GM23338 (cell line): ENCODE data around the gene DNAJC17.

Experiments used
- CTCF ChIP-seq, 2 experiments: fragments of 200-600 bp in 1 of 2; sonication (generic) in 1 of 2; conservative IDR thresholded peaks; 2 replicates each; pipeline versions ENCODE4 v1.5.1 to v1.6.1; 2016 to 2017; ENCODE audit warnings: antibody characterized with exemption in 2 of 2, low read depth in 2 of 2, mild to moderate bottlenecking in 2 of 2, moderate library complexity in 1 of 2
- EZH2 ChIP-seq: fragments of 200-600 bp; sonication (generic); IDR thresholded peaks from one replicate; pipeline ENCODE4 v1.8.0; 2017; ENCODE audit warnings: antibody characterized with exemption, mild to moderate bottlenecking, low read depth; ENCODE audit not compliant: unreplicated experiment
- EZH2phosphoT487 ChIP-seq: fragments of 200-600 bp; sonication (generic); IDR thresholded peaks from one replicate; pipeline ENCODE4 v1.8.1; 2018; ENCODE audit warnings: antibody characterized with exemption; ENCODE audit not compliant: unreplicated experiment
- NANOG ChIP-seq: IDR thresholded peaks from 2 replicates; pipeline ENCODE4 v1.6.1; 2016; ENCODE audit warnings: antibody characterized with exemption, borderline replicate concordance

GRCh38 chr15:40762919-40763800, 44.1 kb downstream of the DNAJC17 start:
- TF ChIP-seq CTCF (conservative IDR thresholded peaks at IDR 0.05; ENCODE audit: low read depth in 2 of 2) (no peak), EZH2phosphoT487 (no peak), NANOG (no peak), EZH2 (no peak)
